ENCODE measurements around the gene ALMS1. TPM values are rescaled to one million over a fixed set of nuclear protein-coding genes. Genes with fewer than 3 reads are reported as not detected.

The ALMS1 gene
- total and polyA plus RNA-seq, 9 donors = 12.8 to 53.4 (median 46.9) TPM

Other genes with a start within 250 kb of the ALMS1 start
- gene NOTO, start 183.3 kb upstream of the ALMS1 start, total RNA-seq = not detected
- gene NOTO, start 183.3 kb upstream of the ALMS1 start, polyA plus RNA-seq = not detected
- gene SMYD5, start 171.6 kb upstream of the ALMS1 start, total RNA-seq = 10 to 100 TPM; 14.1 to 37.9 (median 27.3) TPM
- 10 to 100 TPM; 18.2 to 21.6 TPM for gene SMYD5, start 171.6 kb upstream of the ALMS1 start, polyA plus RNA-seq
- 10 to 100 TPM in 6 of 7 donors, 1 to 10 TPM in 1; 7.7 to 19.7 (median 12.2) TPM for gene PRADC1, start 152.6 kb upstream of the ALMS1 start, total RNA-seq
- 10 to 100 TPM in 1 of 2 donors, 1 to 10 TPM in 1; 9.7 to 11.8 TPM for gene PRADC1, start 152.6 kb upstream of the ALMS1 start, polyA plus RNA-seq
- 100 to 1,000 TPM; 143 to 272 (median 220) TPM for gene CCT7, start 151.5 kb upstream of the ALMS1 start, total RNA-seq
- 100 to 1,000 TPM; 157 to 289 TPM for gene CCT7, start 151.5 kb upstream of the ALMS1 start, polyA plus RNA-seq
- gene FBXO41, start 101.4 kb upstream of the ALMS1 start, total RNA-seq = 1 to 10 TPM; 1.7 to 3.1 (median 3.0) TPM
- gene FBXO41, start 101.4 kb upstream of the ALMS1 start, polyA plus RNA-seq = 1 to 10 TPM; 2.4 to 2.9 TPM
- under 1 TPM in 1 of 7 donors, not detected in 6; 0.13 TPM for gene EGR4, start 92.3 kb upstream of the ALMS1 start, total RNA-seq
- under 1 TPM in 1 of 2 donors, not detected in 1; 0.04 TPM for gene EGR4, start 92.3 kb upstream of the ALMS1 start, polyA plus RNA-seq

Data from ovary (tissue), 9 donors.